Head of caudate nucleus (tissue), 42 donors: Measurements from ENCODE around the gene CCDC74A.
"Not testable (repeated sequence)": the region's sequence is repeated elsewhere in the genome, so short reads cannot be mapped to it uniquely, and the experiment has no call there.

ENCODE experiments used
- DNase-seq, 42 donors: peaks; one replicate each; pipeline versions ENCODE4 v3.0.0 to v3.0.0-alpha.2; 2020 to 2021; ENCODE audit warnings: mixed read lengths in 7 of 42
- intact Hi-C: fragments of 100-400 bp; cut with DNase I; formaldehyde crosslinking; loops from one replicate; pipeline ENCODE4 v1.15.0; 2022

CCDC74A gene

GRCh38 chr2:131493199-131493968 lies 34.3 kb upstream of the CCDC74A start:
- peak in 5 of 42 donors; percentile 14 to 44 (median 19) for DNase-seq
- intact Hi-C loops = no loop called here

- intact Hi-C loops = not testable (repeated sequence)
These were observed 32.2 kb upstream of the CCDC74A start for GRCh38 chr2:131495506-131495905.

DNA sequence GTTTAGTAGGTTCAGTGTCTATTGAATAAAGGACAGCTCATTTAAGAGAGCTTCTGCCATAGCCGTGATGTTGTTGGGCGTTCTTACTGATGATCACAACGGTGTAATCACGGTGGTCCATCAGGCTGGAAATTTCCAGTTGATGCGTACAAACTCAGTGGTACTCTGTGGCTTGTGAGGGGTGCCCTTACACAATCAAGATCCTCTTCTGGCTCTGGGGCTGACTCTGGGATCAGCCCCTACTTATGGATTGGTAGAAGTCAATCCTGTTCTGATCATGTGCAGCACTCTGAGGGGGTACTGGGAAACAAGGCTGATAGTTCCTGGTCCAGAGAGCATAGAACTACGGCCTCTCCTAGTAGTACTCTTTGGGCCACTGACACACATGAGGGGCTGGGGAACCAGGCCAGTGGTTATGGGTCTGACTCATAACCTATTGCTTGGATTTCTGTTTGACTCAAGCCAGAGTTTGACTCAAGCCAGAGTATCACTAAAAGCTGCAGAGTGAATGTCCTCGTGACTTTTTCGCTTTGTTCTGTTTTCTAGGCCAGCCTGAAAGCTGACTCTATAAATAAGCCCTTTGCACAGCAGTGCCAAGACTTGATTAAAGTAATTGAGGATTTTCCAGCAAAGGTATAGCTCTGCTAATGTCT lies 29.2 kb upstream of the CCDC74A start:
- DNase-seq, intact Hi-C loops: not testable (repeated sequence)

More at GRCh38 chr2:131495506-131495905, 32.2 kb upstream of the CCDC74A start:
- DNase-seq = not testable (repeated sequence)

- DNase-seq, intact Hi-C loops: not testable (repeated sequence)
These were observed 24.1 kb upstream of the CCDC74A start for GRCh38 chr2:131503587-131503986.

- DNase-seq, intact Hi-C loops: not testable (repeated sequence)
These were observed 23.5 kb upstream of the CCDC74A start for GRCh38 chr2:131504082-131504750.

GRCh38 chr2:131509615-131510014 lies 18.1 kb upstream of the CCDC74A start:
- intact Hi-C loops = no loop called here
- DNase-seq = no peak

GRCh38 chr2:131511291-131511968 lies 16.3 kb upstream of the CCDC74A start:
- DNase-seq, intact Hi-C loops: not testable (repeated sequence)

- DNase-seq, intact Hi-C loops: not testable (repeated sequence)
These were observed 15.5 kb upstream of the CCDC74A start for GRCh38 chr2:131511969-131512870.

GRCh38 chr2:131514408-131515166 lies 13.1 kb upstream of the CCDC74A start:
- intact Hi-C loops, DNase-seq: not testable (repeated sequence)

DNA sequence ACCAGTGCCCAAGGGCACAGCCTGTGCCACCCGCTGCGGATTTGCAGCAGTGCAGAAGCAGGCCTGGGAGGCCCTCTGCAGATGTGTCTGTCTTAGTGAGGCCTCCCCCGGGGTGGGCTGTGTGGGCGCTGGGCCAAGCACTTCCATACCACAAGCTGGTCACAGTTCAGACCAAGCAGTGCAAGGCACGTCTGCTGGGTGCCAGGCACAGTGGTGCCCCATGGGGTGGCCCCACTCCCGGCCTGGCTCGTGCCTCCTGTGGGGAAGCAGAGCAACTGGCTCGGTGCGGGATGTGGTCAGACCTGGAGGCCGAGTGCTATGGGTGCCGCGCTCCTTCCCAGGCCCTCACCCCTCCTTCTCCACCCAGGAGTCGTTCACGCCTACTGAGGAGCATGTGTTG lies 12.5 kb upstream of the CCDC74A start:
- intact Hi-C loops, DNase-seq: not testable (repeated sequence)

DNA sequence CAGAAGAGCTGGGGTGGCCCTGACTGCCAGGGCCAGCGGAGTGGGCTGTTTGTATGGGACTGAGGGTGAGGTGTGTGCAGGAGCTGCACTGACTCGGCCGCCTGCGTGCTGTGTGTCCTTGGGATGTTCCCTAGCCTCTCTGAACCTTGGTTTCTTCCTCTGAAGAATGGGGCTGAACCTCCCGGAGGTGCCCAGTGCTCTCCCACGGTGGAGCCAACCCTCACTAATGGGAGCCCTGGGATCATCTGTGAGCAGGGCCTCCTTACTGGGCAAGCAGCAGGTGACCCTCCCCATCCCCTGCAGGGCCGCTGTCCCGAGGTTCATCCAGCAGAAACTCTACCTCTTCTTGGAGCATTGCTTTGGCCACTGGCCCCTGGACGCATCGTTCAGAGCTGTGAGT lies 11.7 kb upstream of the CCDC74A start:
- DNase-seq = no peak
- intact Hi-C loops = no loop called here

- DNase-seq, intact Hi-C loops: not testable (repeated sequence)
These were observed 11.1 kb upstream of the CCDC74A start for GRCh38 chr2:131516621-131517020.

DNA sequence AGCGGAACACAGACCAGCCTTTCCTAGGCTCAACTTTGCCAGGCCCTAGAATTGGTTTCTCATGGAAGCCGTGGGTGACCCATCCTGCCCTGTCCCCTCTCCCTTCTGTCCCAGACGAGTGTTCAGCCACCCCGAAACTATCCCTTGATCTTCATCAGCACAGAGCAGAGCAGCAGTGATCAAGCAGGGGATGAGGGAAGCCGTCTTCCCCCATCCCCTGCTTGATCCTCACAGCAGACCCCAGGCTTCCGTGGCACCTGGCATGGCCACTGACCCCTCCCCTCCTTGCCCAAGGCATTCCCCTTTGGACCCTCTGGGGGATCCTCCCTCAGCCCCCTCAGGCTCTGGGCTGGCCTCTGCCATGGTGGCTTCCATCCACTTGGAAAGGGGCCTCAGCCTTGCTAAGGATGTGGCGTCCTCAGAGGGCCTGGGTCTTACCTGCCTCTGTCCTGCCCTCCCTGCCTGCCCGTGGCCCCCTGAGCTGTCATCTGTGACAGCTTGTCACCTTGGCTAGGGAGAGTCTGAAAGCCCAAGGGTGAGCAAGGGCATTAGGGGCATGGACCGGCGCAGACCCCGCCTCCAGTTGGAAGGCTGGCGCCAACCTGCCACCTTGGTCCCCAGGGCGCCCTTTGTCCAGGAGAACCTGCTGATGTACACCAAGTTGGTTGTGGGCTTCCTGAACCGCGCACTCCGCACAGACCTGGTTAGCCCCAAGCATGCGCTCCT lies 10.4 kb upstream of the CCDC74A start:
- intact Hi-C loops = no loop called here
- peak in 1 of 42 donors; percentile 10 for DNase-seq

DNA sequence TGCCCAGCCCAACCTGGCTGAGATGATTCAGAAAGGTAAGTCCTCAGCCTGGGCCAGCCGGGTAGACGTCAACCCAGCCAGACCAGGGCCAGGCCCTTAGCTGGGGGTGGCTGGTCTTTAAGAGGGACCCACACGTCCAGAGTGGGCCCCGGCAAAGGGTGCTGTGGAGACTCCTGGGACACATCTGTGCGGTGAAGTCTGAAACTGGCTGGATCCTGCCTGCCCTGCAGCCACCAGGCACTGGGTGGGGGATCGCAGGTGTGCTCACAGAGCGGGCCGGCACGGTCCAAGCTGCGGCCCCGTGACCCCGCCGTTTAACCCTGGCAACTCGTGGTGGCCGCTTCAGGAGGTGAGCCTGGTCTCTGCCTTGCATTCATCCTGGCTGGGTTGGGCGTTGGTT lies 9.8 kb upstream of the CCDC74A start:
- intact Hi-C loops, DNase-seq: not testable (repeated sequence)

GRCh38 chr2:131518531-131518930 lies 9.2 kb upstream of the CCDC74A start:
- DNase-seq = peak in 1 of 42 donors; percentile 14
- intact Hi-C loops = not testable (repeated sequence)

DNA sequence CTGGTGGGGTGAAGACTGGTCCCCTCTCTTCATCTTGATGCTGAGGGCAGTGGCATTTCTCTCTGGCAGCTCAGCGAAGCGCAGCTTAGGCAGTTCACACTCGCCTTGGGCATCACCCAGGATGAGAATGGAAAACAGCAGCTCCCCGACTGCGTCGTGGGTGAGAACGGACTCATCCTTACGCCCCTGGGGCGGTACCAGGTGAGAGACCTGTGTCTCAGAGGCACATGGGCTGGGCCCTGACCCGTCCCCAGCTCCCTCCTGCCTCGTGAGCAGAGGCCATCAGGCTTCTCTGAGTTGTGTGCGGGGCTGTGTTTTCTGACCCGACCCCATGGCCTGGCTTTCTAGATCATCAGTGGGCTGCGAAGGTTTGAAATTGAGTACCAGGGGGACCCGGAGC lies 8.2 kb upstream of the CCDC74A start:
- intact Hi-C loops = no loop called here
- no peak for DNase-seq
